ENCODE results near the gene THSD1.

Gene THSD1, protein sequence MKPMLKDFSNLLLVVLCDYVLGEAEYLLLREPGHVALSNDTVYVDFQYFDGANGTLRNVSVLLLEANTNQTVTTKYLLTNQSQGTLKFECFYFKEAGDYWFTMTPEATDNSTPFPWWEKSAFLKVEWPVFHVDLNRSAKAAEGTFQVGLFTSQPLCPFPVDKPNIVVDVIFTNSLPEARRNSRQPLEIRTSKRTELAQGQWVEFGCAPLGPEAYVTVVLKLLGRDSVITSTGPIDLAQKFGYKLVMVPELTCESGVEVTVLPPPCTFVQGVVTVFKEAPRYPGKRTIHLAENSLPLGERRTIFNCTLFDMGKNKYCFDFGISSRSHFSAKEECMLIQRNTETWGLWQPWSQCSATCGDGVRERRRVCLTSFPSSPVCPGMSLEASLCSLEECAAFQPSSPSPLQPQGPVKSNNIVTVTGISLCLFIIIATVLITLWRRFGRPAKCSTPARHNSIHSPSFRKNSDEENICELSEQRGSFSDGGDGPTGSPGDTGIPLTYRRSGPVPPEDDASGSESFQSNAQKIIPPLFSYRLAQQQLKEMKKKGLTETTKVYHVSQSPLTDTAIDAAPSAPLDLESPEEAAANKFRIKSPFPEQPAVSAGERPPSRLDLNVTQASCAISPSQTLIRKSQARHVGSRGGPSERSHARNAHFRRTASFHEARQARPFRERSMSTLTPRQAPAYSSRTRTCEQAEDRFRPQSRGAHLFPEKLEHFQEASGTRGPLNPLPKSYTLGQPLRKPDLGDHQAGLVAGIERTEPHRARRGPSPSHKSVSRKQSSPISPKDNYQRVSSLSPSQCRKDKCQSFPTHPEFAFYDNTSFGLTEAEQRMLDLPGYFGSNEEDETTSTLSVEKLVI

DNA sequence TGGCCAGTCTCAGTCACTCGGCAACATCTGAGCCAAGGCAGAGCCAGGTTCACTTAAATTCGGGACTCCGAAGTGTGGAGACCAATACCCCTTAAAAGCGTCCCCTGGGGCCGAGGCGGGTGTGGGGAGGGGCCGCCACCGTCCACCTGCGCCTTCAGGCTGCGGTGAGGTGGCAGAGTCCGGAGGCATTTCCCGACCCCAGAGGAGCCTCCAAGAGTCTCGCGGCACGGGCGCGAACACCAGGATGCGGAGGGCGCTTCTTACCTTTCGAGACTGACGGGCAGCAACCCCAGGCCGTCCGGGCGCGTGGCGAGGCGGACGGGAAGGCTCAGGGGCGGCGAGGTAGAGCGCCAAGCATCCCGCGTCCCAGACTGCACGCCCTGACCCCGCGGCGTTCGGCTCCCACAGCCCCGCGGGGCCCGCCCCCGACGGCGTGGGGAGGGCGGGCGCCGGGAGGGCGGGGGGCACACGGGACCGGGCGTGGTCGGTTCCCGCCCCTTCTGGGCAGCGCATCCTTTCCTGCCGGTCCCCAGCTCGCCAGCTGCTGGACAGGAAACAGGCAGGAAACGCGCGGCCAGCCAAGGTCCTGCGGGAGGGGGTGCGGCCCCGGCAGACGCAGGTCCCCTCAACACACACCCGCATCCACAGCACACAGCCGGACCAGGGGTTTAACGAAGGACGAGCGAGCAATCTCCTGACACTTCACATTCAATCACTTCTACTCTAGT, at the start of gene THSD1:
Gene THSD1, minus strand, starts transcription at position 406 of the 728 bp plus-strand sequence. CDS start 3,572 bp downstream, outside the sequence.
- peak; percentile 14 to 21 for DNase-seq

DNA sequence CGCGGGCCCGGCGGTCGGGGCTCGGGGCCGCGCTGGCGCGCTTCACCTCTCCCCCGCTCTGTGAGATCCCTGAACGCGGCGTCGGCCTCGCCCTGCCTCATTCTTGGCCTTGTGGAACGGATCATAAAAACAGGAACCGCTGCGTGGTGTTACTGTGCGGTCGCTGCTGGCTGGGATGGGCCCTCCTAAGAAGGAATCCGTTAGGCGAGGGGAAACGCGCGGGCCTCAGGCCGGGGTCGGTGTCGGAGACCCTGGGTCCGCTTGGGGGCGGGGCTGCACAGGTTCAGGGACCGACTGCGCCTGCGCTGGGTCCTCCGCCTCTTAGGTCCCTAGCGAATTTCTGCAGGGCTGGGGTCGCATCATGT, 49.7 kb upstream of the THSD1 start:
- peak; percentile 83 to 85 for DNase-seq

DNA sequence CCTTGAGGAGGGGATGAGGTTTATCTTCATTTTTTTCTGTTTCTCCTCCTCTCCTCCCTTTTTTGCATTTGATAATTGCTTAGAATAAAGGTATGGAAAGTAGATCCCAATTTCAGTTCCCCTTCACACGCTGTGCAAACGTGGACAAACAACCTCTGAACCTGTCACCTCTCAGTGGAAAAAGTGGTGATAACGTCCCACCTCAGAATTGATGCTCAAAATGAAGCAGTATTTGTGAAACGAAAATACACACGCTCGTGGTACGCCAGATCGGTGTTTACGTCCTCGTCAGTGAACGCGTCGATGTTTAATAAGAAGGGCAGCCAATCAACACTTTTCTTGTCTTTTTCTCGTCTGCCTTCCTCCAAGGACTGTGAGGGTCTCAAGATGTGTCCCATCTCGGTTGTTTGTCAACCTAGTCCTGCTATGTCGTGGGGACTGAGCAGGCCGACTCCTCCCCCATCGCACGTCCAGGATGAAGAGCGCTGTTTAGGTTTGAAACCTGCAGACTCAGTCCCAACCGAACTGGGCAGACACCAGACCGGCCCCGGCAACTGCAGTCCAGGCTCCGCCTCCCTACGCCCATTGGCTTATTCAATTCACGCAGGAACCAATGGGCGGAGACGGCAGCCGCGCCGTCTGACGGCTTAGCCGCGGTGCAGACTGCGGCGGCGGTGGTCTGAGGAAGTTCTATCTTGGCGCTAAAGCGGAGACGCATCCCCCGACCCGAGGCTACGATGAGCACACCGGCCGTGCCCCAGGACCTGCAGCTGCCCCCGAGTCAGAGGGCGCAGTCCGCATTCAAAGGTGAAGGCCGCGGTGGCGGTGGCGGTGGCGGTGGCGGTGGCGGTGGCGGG, 49.1 kb upstream of the THSD1 start, which contains the start of gene CKAP2:
Gene CKAP2, plus strand, starts transcription at position 659 of the 857 bp plus-strand sequence. Its CDS starts 79 bp downstream, at position 738.
- DNase-seq: peak; percentile 94 to 96

DNA sequence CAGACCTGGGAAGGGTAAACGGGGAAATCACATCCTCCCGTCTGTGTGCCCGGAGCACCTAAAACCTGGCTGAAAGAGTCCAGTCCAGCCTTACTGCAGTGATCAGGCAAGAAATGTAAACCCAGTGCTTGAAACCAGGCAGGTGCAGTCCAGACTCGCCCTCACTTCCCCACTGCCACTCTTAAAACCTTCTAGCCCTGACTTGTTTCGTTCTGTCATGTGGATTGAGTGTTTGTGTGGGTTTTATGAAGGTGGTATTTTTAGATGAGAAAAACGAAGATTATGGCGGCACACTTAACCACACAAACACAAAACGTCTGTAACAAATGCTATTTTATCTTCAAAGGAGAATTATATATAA, 48.5 kb upstream of the THSD1 start:
- peak in 1 of 2 experiments; percentile 16 for DNase-seq

DNA sequence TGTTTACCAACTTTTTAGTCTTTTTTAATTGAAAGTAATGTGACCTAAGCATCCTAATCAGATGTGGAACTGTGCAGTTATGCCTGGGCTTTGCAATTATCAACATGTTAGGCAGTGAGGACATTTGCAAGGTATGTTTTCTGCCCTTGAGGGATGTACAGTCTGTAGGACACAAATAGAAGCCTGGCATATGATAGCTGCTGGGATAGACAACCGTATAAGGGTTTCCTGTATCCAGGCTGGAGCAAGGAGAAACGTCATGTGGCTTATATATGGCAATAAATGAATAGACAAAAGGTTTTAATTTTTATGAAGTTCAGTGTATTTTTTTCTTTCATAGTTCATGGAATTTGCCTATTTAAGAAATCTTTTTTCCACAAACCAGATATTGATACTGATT, 46.5 kb upstream of the THSD1 start:
- no peak for DNase-seq

DNA sequence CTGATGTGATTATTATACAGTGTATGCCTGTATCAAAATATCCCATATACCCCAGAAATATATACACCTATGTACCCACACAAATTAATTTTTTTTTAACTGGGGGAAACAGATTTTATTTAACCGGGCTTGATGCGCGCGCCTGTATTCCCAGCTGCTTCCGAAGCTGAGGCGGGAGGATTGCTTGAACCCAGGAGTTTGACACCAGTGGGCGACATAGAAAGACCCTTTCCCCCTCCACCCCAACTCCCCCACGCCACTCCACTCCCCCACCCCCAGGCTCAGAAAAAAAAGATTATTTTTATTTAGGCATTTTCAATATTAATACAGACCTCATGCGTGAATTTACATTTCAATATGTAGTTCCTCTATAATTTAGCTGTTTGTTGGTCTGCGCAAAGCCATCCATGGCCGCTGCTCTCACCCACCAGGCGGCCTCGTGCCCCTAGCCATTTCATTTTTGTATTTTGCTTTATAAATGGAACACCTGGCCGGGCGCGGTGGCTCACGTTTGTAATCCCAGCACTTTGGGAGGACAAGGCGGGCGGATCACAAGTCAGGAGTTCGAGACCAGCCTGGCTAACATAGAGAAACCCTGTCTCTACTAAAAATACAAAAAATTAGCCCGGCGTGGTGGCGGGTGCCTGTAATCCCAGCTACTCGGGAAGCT, 45.3 kb upstream of the THSD1 start:
- DNase-seq: no peak

DNA sequence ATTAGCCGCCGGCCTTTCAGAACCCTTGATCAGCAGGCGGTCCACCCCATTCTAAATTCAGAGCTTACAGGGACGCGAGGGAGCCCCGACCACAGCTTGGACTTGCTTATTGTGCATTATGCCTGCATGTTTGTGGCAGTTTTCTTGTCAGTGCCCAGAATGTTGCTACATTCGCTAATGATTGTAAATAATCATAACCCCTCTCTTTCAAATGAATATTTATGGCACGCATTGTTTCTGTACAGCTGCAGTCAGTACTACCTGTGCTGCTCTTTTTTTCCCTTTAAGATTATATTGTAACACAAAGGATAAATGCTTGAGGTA, 44.8 kb upstream of the THSD1 start:
- no peak for DNase-seq

DNA sequence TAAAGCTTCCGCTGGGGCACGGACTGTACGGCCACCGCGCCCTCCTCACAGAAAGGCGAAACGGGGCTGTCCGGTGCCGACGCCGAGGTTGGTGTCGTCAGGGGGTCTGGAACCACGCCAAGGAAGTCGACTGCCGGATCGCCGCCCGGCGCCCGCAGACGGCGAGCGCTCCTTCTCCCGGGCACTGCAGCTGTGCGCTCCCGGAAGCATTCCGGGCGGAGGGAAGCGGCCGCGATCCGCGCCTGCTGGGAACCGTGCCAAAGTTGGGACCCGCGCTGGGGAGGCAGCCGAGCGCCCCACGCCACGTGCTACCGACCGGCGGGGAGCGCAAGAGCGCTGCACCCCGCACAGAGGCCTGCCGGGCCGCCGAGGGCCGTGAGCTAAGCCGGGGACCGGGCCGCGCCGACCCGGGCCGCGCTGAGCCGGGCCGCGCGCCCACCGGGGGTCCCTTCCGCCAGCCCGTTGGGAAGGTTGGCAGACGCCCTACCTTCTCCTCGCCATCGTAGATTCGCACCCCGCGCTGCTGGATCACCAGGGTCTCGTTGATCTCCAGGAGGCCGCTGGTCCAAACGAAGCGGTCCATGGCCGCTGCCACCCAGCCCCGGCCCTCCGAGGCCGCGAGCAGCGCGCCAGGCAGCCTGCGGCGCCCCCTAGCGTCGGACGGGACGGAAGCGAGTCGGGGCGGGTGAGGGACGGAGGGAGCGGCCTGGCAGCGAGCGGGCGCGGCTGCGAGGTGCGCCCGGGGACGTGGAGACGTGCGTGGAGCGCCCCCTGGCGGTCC, 44.2 kb upstream of the THSD1 start, which contains the start of gene VPS36:
Gene VPS36, minus strand, starts transcription at position 623 of the 781 bp plus-strand sequence. Its CDS starts 40 bp downstream, at position 583.
- DNase-seq: peak; percentile 95 to 96

DNA sequence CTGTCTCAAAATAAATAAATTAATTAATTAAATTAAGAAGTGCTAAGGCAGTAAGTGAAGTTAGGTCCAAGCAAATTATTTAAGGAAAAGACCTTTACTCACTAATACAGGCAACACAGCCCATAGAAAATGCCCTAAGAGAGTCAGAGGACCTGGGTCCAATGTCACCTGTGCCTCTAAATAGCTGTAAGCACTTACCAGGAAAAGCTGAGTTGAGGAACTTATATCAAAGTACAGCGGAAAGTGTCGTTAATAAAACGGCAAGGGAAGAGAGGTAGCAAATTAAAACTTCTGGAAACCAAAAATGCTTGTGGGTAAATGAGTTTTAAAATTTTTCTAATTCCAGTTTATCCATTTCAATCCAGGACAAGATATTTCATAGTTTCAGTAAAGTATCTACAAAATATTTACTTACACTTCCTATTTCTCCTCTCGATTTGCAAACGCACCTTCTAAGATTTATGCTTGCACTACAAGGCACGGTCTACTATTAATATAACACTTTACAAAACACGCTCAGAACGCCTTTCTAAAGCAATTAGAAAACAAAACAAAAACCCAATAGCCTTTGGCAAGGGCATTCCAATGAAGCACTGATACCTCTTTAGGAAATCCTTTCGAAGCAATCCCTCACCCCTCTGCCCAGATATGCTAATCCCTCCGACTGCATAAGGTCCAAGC, 43.5 kb upstream of the THSD1 start:
- DNase-seq: no peak

DNA sequence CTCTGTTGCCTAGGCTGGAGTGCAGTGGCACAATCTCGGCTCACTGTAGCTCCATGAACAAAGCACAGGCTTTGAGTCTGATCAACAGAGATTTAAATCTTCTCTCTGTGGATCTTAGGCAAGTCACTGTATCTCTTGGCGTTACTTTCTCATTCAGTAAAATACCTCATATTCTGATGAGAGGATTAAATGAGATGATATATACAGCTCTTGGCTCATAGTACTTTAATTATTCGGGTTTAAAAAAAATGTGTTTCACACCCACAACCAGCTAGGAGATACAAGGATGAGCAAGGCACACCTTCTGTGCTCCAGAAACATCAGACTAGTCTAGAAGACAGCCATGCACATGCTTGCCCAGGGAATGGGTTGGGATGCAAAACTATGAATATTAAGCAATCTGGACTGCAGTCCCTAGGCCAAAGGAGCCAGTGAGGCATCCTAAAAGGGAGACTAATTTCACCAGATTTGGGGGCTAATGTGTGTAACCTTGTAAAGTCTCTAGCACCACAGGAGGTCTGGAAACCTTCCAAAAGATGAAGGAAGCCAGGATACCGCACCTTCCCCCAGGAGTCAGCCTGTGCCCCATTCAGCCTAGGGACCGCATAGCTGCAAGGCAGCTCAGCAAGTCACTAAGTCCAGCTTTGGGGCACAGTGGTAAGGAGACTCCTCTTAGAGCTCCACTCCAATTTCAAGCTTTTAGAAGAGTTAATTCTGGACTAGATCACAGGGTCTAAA, 42.0 kb upstream of the THSD1 start:
- no peak for DNase-seq

DNA sequence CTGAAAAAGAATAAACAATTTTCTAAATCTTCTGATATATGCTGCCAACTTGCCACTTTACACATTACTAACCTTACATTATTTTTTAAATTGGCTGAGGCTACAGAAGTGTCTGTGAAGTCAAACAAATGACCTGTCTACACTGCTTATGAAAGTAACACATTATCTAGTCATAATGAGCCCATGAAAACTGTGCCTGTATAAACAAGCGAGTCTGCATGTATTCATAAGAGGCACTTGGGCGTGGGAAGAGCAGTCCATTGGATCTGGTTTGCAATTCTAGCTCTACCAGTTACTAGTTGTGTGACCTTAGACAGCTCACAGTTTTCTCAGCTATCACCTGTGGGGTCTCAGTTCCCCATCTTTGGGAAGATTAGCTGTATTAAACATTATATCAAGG, 41.4 kb upstream of the THSD1 start:
- DNase-seq: no peak

DNA sequence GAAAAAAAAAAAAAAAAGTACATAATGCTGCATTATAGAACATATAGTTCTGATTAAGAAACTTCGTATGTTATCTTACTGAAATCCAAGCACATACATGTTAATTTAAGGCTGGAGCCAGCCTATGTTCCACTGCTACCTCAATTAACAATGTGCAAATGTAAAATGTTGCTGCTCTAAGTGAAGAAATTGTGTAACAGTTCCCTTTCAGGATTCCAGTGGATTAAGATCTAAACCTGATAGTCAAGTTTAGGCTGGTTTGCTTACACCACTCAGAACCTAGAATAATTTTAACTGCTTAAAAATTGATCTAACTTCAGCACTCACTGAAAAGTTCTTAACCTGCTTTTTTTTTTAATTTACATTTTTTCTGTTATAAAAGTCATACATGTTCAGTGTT, 40.3 kb upstream of the THSD1 start:
- no peak for DNase-seq

DNA sequence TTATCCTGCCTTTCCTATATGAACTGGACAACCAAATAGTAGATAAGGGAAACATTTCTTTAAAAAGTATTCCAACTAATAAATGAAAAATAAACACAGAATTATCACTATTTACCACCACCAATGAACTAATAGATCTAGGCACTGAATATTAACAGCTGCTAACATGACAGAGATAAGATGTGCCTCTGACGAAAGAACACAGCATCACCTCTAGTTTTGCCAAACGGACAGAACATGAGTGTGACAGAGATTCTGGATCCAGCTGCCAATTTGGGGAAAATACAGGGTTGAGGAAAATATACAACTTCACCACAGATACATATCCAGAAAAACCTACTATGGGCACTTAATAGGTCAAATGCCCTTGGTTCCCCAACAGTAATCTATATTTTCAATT, 26.5 kb upstream of the THSD1 start:
- no peak for DNase-seq

DNA sequence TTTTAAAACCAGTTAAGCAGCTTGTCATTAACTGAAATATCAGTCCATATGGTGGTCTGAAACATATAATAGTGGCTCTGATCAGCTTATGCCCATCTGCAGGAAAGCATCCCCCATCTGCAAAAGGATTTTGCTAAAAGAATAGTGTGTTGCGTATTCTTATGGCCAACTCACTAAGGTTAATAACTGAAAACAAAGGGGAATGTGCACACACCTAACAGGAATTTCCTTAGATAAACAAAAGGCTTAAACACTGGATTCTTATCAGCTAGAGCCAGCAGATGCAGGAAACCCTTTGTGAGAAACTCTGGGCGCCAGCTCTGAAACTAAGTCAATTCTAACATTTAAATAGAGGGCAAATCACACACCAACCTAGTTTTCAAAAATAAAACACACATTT, 22.3 kb upstream of the THSD1 start:
- DNase-seq: no peak

DNA sequence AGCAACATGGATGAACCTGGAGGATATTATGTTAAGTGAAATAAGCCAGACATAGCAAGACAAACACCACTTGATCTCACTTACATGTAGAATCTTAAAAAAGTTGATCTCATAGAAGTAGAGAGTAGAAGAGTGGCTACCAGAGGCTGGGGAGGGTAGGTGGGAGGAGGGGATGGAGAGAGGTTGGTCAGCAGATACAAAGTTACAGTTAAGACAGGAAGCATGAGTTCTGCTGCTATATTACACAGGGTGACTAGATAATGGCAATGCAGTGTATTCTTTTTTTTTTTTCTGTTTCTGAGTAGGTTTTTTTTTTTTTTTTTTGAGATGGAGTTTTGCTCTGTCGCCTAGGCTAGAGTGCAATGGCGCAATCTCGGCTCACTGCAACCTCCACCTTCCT, 15.2 kb upstream of the THSD1 start:
- no peak for DNase-seq

DNA sequence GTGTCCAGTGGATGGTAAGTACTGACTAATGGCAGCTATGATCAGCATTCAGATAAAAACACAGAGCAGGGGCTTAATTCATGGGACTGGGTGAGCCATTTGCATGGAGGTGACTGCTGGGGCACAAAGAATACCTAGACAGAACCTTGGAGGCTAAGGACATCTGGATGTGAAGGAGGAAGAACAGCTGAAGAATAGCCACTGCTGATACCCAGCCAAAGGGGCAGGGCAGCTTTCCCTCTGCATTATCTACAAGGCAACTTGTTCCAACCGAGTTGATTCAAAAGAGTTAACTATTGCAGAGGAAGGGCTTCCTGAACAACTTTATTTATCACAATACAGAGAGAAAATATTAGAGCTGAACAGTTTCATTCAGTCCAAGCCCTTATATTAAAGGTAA, 13.1 kb upstream of the THSD1 start:
- no peak for DNase-seq

DNA sequence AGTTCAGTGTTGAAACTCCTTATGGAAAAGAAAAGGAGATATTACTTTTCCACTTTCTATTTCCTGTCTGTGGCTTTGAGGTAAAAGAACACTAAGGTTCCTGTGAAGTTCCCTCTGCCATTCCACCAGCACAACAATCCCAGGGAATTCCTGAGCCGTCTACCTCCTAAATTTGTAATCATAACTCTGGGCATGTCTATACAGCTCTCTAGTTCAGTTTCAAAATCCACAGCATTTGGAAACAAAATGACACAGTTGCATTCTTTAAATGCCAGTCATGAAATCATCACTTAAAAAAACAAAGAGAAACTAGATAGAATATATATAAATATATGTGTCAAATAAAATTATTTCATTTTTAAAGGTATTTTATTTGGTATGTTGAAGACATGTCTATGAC, 9.0 kb upstream of the THSD1 start:
- no peak for DNase-seq

DNA sequence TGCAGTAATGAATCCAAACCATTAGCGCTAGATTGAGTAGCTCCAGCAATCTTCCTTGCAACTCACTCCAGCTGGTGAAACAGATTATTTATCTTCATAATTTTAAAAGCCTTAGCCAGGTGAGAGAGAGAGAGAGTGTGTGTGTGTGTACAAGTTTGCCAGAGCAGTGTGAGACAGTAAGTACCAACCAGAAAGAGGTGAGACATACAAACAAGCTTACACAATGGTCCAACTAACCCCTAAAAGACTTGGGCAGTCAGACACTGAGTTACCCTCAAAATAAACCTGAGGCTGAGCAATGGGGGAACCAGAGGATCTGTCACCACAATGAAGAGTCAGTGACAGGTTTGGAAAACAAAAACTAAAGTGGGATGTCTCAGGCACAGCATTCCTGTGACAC, 8.1 kb upstream of the THSD1 start:
- no peak for DNase-seq

DNA sequence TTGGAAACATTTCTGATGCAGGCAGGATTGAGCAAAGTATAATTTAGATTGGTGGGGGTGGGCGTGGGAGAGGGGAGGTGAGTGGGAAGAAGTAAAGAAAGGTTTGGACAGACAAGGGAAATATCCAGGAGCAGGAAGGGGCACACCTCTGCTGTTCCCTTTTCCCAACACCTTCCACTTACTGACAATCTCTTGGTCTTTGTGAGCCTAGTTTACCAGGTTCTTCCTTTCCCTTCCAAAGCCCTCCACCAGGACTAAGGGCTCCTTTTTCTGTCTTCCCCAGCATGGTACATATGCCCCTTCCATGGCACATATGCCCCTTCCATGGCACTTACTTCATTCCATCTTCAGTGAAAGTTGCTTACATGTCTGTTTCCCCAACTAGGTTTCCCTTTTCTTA, 6.2 kb upstream of the THSD1 start:
- no peak for DNase-seq

DNA sequence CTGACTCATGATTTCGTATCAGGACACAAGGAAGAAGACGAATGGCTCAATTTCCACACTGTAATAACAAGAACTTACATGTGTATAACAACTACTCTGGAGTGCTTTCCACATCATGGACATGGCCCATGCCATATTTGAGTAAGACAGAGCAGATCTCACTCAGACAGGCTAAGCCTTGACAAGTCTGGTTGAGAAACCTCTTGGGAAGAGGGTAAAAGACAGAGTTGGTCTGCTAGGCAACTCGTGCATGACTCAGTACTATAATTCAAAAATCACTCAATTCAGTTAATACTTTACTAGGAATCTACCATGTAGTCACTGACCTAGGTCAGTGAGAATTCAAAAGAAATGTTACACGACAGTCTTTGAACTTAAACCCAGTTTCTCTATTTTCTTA, 5.7 kb upstream of the THSD1 start:
- no peak for DNase-seq
